ENCODE data around the gene TEX2. TPM values are rescaled to one million over a fixed set of nuclear protein-coding genes. Genes with fewer than 3 reads are reported as not detected.

Gene TEX2
- total and polyA plus RNA-seq, 2 donors from 2014 or later: 14.0 to 39.1 TPM

GRCh38 chr17:64177311-64178010, 85.6 kb downstream of the TEX2 start:
- intact Hi-C loops (cut with DNase I): no loop called here
- H3K9ac ChIP-seq (ENCODE audit: low read length in 3 of 3): no peak overlapping the region
- no peaks in the 10 kb centered on the region for H3K4me1 ChIP-seq (ENCODE audit: control insufficient read depth in 2 of 3, insufficient read depth in 2 of 3, low read depth in 1 of 3, low read length in 3 of 3)
- H3K9me3 ChIP-seq (ENCODE audit: control insufficient read depth in 2 of 3, insufficient read depth in 1 of 3, low read length in 3 of 3): no peaks in the 10 kb centered on the region
- H3K27me3 ChIP-seq (ENCODE audit: control insufficient read depth, insufficient read depth, low read length): no peaks in the 10 kb centered on the region
- DNase-seq (peak in 1 of 5 donors; percentile 43), FAIRE-seq (no peak)
- H3K4me3 ChIP-seq (ENCODE audit: low read length in 3 of 3): no peak overlapping the region
- TF ChIP-seq CTCF (IDR thresholded peaks at IDR 0.05; ENCODE audit: borderline replicate concordance, extremely low read depth, insufficient read depth): no peak
- no peak overlapping the region for H3K27ac ChIP-seq (ENCODE audit: low read depth in 2 of 2, low read length in 2 of 2)
- peaks cover 0 to 7% (median under 1%) of the 10 kb centered on the region in 3 donors for H3K36me3 ChIP-seq (ENCODE audit: control insufficient read depth in 2 of 3, insufficient read depth in 3 of 3, low read length in 3 of 3)

DNA sequence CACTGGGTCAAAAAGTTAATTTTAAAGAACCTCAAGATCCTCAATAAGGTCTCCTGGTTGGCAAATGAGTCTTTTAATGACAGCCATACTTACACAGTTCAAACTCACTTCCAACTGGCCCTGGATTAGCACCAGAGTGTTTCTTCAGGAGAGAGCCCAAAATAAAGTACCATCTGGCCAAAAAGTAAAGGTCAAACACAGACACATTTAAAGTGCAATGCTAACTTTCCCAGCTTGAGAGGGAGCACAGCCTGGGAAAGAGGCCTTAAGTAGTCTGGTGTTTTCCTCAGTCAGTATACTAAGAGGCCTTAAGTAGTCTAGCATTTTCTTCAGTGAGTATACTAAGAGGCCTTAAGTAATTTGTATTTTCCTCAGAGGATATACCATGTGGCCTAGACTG, 86.5 kb downstream of the TEX2 start:
- peaks cover 0 to 7% (median 2%) of the 10 kb centered on the region in 3 donors for H3K36me3 ChIP-seq (ENCODE audit: control insufficient read depth in 2 of 3, insufficient read depth in 3 of 3, low read length in 3 of 3)
- no peak overlapping the region for H3K9ac ChIP-seq (ENCODE audit: low read length in 3 of 3)
- no peak for FAIRE-seq
- H3K27ac ChIP-seq (ENCODE audit: low read depth in 2 of 2, low read length in 2 of 2): no peak overlapping the region
- H3K27me3 ChIP-seq (ENCODE audit: control insufficient read depth, insufficient read depth, low read length): no peaks in the 10 kb centered on the region
- no peak overlapping the region for H3K4me3 ChIP-seq (ENCODE audit: low read length in 3 of 3)
- H3K9me3 ChIP-seq (ENCODE audit: control insufficient read depth in 2 of 3, insufficient read depth in 1 of 3, low read length in 3 of 3): no peaks in the 10 kb centered on the region
- no peak for TF ChIP-seq CTCF (IDR thresholded peaks at IDR 0.05; ENCODE audit: borderline replicate concordance, extremely low read depth, insufficient read depth)
- no peak for DNase-seq
- intact Hi-C loops (cut with DNase I): no loop called here
- H3K4me1 ChIP-seq (ENCODE audit: control insufficient read depth in 2 of 3, insufficient read depth in 2 of 3, low read depth in 1 of 3, low read length in 3 of 3): no peaks in the 10 kb centered on the region

- H3K9me3 ChIP-seq (ENCODE audit: control insufficient read depth in 2 of 3, insufficient read depth in 1 of 3, low read length in 3 of 3): no peaks in the 10 kb centered on the region
- H3K27ac ChIP-seq (ENCODE audit: low read depth in 2 of 2, low read length in 2 of 2): no peak overlapping the region
- no peaks in the 10 kb centered on the region for H3K4me1 ChIP-seq (ENCODE audit: control insufficient read depth in 2 of 3, insufficient read depth in 2 of 3, low read depth in 1 of 3, low read length in 3 of 3)
- DNase-seq: no peak
- H3K27me3 ChIP-seq (ENCODE audit: control insufficient read depth, insufficient read depth, low read length): no peaks in the 10 kb centered on the region
- no peak overlapping the region for H3K9ac ChIP-seq (ENCODE audit: low read length in 3 of 3)
- FAIRE-seq: no peak
- H3K36me3 ChIP-seq (ENCODE audit: control insufficient read depth in 2 of 3, insufficient read depth in 3 of 3, low read length in 3 of 3): peaks cover 0 to 7% (median 5%) of the 10 kb centered on the region in 3 donors
- H3K4me3 ChIP-seq (ENCODE audit: low read length in 3 of 3): no peak overlapping the region
- TF ChIP-seq CTCF (IDR thresholded peaks at IDR 0.05; ENCODE audit: borderline replicate concordance, extremely low read depth, insufficient read depth): no peak
- intact Hi-C loops (cut with DNase I): no loop called here
Measured at GRCh38 chr17:64174686-64175456, 88.2 kb downstream of the TEX2 start.
